Activated CD4-positive, alpha-beta T cell treated with anti-CD3 and anti-CD28 coated beads, Interleukin-2, amount 50 U/mL, for 24 hours (primary cell): ENCODE results near the gene RAB12.

Source experiments
- DNase-seq, 2 donors: peaks; one replicate each; pipeline ENCODE4 v3.0.0-alpha.2; 2020; ENCODE audit warnings: low read depth in 1 of 2, low spot score in 1 of 2

Gene RAB12

GRCh38 chr18:8681196-8681595, 72.0 kb downstream of the RAB12 start:
- DNase-seq = no peak

GRCh38 chr18:8684577-8684976, 75.3 kb downstream of the RAB12 start:
- no peak for DNase-seq

GRCh38 chr18:8685141-8685913, 76.1 kb downstream of the RAB12 start:
- DNase-seq = no peak

- DNase-seq = no peak
Measured at GRCh38 chr18:8685914-8686216, 76.6 kb downstream of the RAB12 start.

- DNase-seq = no peak
Measured at GRCh38 chr18:8686611-8687010, 77.4 kb downstream of the RAB12 start.

- no peak for DNase-seq
Measured at GRCh38 chr18:8688216-8688800, 79.1 kb downstream of the RAB12 start.

- no peak for DNase-seq
Measured at GRCh38 chr18:8688816-8689215, 79.6 kb downstream of the RAB12 start.
